Measurements from ENCODE around the gene KIF2A.

The KIF2A gene

GRCh38 chr5:62340979-62341378, 35.0 kb downstream of the KIF2A start:
- TF ChIP-seq CTCF (IDR thresholded peaks at IDR 0.05) (no peak), ZFX (IDR thresholded peaks at IDR 0.05; ENCODE audit: borderline replicate concordance) (no peak)

GRCh38 chr5:62341783-62342475, 35.9 kb downstream of the KIF2A start:
- H3K27ac ChIP-seq, result no peak overlapping the region
- TF ChIP-seq CTCF (IDR thresholded peaks at IDR 0.05), result no peak
- TF ChIP-seq ZFX (IDR thresholded peaks at IDR 0.05; ENCODE audit: borderline replicate concordance), result no peak

More at GRCh38 chr5:62340979-62341378, 35.0 kb downstream of the KIF2A start:
- H3K27ac ChIP-seq, result no peak overlapping the region

- H3K27ac ChIP-seq, result no peak overlapping the region
Measured at GRCh38 chr5:62342476-62342837, 36.5 kb downstream of the KIF2A start.

DNA sequence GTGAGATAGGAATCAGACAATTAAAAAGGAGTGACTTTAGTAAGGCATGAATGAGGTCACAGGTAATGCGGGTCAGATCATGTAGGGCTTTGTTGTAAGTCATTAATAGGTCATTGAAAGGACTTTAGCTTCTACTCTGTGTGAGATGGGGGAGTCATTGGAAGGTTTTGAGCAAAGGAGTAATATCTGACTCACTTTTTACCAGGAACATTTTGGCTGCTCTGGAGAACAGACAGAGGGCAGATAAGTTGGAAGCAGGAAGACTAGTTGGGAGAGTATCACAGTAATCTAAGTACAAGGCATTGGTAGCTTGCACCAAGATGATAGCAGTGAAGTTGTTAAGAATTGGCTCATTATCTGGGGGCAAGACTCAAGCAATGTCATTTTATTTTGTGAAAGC, 37.4 kb downstream of the KIF2A start:
- no peak for TF ChIP-seq CTCF (IDR thresholded peaks at IDR 0.05)
- TF ChIP-seq ZFX (IDR thresholded peaks at IDR 0.05; ENCODE audit: borderline replicate concordance), result no peak

More at GRCh38 chr5:62342476-62342837, 36.5 kb downstream of the KIF2A start:
- TF ChIP-seq ZFX (IDR thresholded peaks at IDR 0.05; ENCODE audit: borderline replicate concordance) (no peak), CTCF (IDR thresholded peaks at IDR 0.05) (no peak)

GRCh38 chr5:62346748-62347147, 40.7 kb downstream of the KIF2A start:
- no peak overlapping the region for H3K27ac ChIP-seq
- TF ChIP-seq CTCF (IDR thresholded peaks at IDR 0.05), result no peak

More for the DNA sequence above, 37.4 kb downstream of the KIF2A start:
- no peak overlapping the region for H3K27ac ChIP-seq

- TF ChIP-seq CTCF (IDR thresholded peaks at IDR 0.05), result no peak
- H3K27ac ChIP-seq, result no peak overlapping the region
Measured at GRCh38 chr5:62347928-62348327, 41.9 kb downstream of the KIF2A start.

DNA sequence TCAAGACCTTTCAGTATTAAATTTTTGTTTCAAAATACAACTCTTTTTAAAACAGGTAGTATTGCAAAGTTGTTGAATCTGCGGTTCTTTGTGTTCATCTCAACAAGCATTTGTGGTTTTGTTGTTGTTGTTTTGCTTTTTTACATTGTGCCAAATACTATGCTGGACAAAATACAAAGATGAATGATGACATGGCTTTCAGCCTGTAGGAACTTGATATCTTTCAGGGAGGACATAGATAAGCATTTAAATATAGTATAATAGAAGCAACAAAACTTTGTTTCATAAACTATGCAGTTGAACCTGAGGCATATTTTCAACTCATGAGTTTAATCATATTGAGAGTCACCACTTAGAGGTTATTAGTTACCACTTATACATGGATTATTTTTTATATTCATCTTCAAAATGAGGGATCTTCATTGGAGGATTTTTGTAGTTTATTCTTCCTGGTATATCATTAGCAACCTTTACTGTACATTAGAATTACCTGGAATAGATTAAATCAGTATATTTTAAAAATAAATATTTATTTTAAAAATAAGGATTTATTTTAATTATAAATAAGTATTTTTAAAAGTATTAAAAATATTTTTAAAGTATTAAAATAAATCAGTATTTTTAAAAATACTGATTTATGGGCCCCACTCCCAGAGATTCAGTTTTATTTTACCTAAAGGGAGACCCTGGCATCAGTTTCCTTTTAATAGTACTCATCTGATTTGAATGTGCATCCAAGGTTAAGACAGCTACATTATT, 42.9 kb downstream of the KIF2A start:
- no peak overlapping the region for H3K27ac ChIP-seq
- no peak for TF ChIP-seq ZFX (IDR thresholded peaks at IDR 0.05; ENCODE audit: borderline replicate concordance)
- TF ChIP-seq CTCF (IDR thresholded peaks at IDR 0.05), result no peak

Data from 22Rv1 (cell line).